HG02642 (cell line): Measurements from ENCODE around the gene MTA3.
A peak's percentile ranks its signal among the peaks of the same experiment; 100 is the strongest.

ENCODE experiments used
- ATAC-seq: cut with Tn5 transposase; IDR thresholded peaks from one replicate; pipeline ENCODE4 v1.9.1; 2021; ENCODE audit warnings: mild to moderate bottlenecking; ENCODE audit not compliant: unreplicated experiment, poor library complexity

Gene MTA3

GRCh38 chr2:42771546-42772153 lies 203.2 kb downstream of the MTA3 start:
- no peak for ATAC-seq

GRCh38 chr2:42775186-42775585 lies 206.8 kb downstream of the MTA3 start:
- ATAC-seq = no peak

GRCh38 chr2:42775810-42776209 lies 207.4 kb downstream of the MTA3 start:
- ATAC-seq = no peak

GRCh38 chr2:42777883-42778805 lies 209.7 kb downstream of the MTA3 start:
- ATAC-seq = no peak

- no peak for ATAC-seq
These were observed 212.7 kb downstream of the MTA3 start for GRCh38 chr2:42781181-42781580.

GRCh38 chr2:42783511-42783910 lies 215.1 kb downstream of the MTA3 start:
- ATAC-seq = no peak

- no peak for ATAC-seq
These were observed 215.9 kb downstream of the MTA3 start for GRCh38 chr2:42784204-42784880.

- no peak for ATAC-seq
These were observed 218.3 kb downstream of the MTA3 start for GRCh38 chr2:42786561-42787345.

GRCh38 chr2:42787424-42787787 lies 219.0 kb downstream of the MTA3 start:
- no peak for ATAC-seq

- no peak for ATAC-seq
These were observed 219.5 kb downstream of the MTA3 start for GRCh38 chr2:42787788-42788477.

GRCh38 chr2:42788478-42788793 lies 220.0 kb downstream of the MTA3 start:
- no peak for ATAC-seq

GRCh38 chr2:42788882-42789281 lies 220.4 kb downstream of the MTA3 start:
- no peak for ATAC-seq

- no peak for ATAC-seq
These were observed 221.3 kb downstream of the MTA3 start for GRCh38 chr2:42789751-42790150.

- ATAC-seq = no peak
These were observed 223.2 kb downstream of the MTA3 start for GRCh38 chr2:42791606-42792005.

- ATAC-seq = peak; percentile 43
These were observed 223.7 kb downstream of the MTA3 start for GRCh38 chr2:42792087-42792582.

GRCh38 chr2:42792583-42793333 lies 224.3 kb downstream of the MTA3 start, which contains the start of gene HAAO:
Gene HAAO, minus strand, starts transcription at chr2:42792583. Its CDS starts 47 bp downstream, at chr2:42792536.
- ATAC-seq = peak; percentile 45

GRCh38 chr2:42793334-42794270 lies 225.2 kb downstream of the MTA3 start:
- no peak for ATAC-seq
